Prostate gland (tissue), 2 donors: ENCODE measurements around the gene NRDC.

Experiments
- POLR2A ChIP-seq: fragments of 450-650 bp; IDR thresholded peaks from one replicate; pipeline ENCODE4 v1.6.1; 2016; ENCODE audit warnings: antibody characterized with exemption, mild to moderate bottlenecking
- POLR2AphosphoS5 ChIP-seq: sonication (generic); formaldehyde crosslinking; IDR thresholded peaks from one replicate; pipeline ENCODE4 v1.6.1; 2017; ENCODE audit warnings: antibody characterized with exemption
- TF ChIP-seq, protein P1 (sequence below), 4 experiments: fragments of 200-600 bp in 2 of 4; fragments of 450-650 bp in 2 of 4; sonication (generic) in 2 of 4; IDR thresholded peaks; 1 replicate in 3 of 4; 2 replicates in 1 of 4; pipeline ENCODE4 v1.5.1; 2016 to 2019; ENCODE audit warnings: antibody characterized with exemption in 4 of 4, mild to moderate bottlenecking in 2 of 4, moderate library complexity in 2 of 4

DNA sequence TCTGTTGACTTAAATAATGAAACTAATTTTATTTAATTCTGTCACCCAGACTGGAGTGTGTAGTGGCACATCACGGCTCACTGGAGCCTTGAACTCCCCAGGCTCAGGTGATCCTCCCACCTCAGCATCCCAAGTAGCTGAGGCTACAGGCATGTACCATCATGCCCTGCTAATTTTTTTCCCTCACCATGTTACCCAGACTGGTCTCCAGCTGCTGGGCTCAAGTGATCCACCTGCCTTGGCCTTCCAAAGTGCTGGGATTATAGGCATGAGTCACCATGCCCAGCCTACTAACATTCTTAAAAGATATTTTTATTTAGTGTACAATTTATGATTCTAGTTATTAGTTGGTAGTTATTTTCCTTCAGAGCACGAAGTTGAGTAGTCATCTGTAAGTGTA is 49.5 kb downstream of the NRDC start:
- TF ChIP-seq, protein P1, sequence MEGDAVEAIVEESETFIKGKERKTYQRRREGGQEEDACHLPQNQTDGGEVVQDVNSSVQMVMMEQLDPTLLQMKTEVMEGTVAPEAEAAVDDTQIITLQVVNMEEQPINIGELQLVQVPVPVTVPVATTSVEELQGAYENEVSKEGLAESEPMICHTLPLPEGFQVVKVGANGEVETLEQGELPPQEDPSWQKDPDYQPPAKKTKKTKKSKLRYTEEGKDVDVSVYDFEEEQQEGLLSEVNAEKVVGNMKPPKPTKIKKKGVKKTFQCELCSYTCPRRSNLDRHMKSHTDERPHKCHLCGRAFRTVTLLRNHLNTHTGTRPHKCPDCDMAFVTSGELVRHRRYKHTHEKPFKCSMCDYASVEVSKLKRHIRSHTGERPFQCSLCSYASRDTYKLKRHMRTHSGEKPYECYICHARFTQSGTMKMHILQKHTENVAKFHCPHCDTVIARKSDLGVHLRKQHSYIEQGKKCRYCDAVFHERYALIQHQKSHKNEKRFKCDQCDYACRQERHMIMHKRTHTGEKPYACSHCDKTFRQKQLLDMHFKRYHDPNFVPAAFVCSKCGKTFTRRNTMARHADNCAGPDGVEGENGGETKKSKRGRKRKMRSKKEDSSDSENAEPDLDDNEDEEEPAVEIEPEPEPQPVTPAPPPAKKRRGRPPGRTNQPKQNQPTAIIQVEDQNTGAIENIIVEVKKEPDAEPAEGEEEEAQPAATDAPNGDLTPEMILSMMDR (IDR thresholded peaks at IDR 0.05) = no peak
- TF ChIP-seq POLR2A (no peak), POLR2AphosphoS5 (no peak)
